GM12878 (cell line): ENCODE data around the gene KISS1. TPM values are rescaled to one million over a fixed set of nuclear protein-coding genes. Genes with fewer than 3 reads are reported as not detected.

ENCODE experiments used
- ATAC-seq: fragments of 200-7000 bp; cut with Tn5 transposase; 3 replicates; pipeline ENCODE4 v1.9.1; 2020; ENCODE audit warnings: mild to moderate bottlenecking, moderate library complexity
- BruUV-seq: library from RNA; stranded (reverse); fragments of 400-500 nt; replicated peaks from 2 replicates; lab custom pipeline; 2021; lab: Mats Ljungman, UMichigan
- CTCF ChIA-PET: fragments of 300-600 bp; sonication (Branson Sonifier 250); formaldehyde crosslinking; extraction: SDS; loops from one replicate; lab custom pipeline; 2021; ENCODE audit warnings: inconsistent platforms; lab: Yijun Ruan, JAX
- POLR2A ChIA-PET: fragments of 350-600 bp; formaldehyde crosslinking; extraction: SDS; loops from one replicate; lab custom pipeline; 2021; ENCODE audit warnings: inconsistent platforms; lab: Charles Lee
- RAD21 ChIA-PET: fragments of 300-600 bp; sonication (Branson Sonifier 250); formaldehyde crosslinking; loops from one replicate; lab custom pipeline; 2023; ENCODE audit warnings: antibody characterized with exemption; ENCODE audit not compliant: unreplicated experiment; lab: Charles Lee
- SMC1A ChIA-PET: fragments of 300-600 bp; sonication (Branson Sonifier 250); formaldehyde crosslinking; loops from one replicate; lab custom pipeline; 2023; ENCODE audit not compliant: unreplicated experiment, uncharacterized antibody; lab: Charles Lee
- DNase-seq: peaks from one replicate; pipeline ENCODE4 v3.0.0-alpha.2; 2011; ENCODE audit warnings: low read depth, low spot score
- FAIRE-seq: peaks from 3 replicates; lab custom pipeline; 2011; peaks lifted over from hg19 to GRCh38; lab: Jason Lieb, UNC
- H2AFZ ChIP-seq: 2 replicates; pipeline ENCODE4 v1.6.0; 2011; ENCODE audit warnings: low read depth, low read length, control low read depth; ENCODE audit not compliant: control insufficient read depth
- H3K27ac ChIP-seq: 2 replicates; pipeline ENCODE4 v1.5.1; 2011; ENCODE audit warnings: control low read depth; ENCODE audit not compliant: control insufficient read depth, insufficient read depth
- H3K27me3 ChIP-seq, 2 experiments: replicated peaks in 1 of 2; 2 replicates each; pipeline versions ENCODE4 v1.6.0 to v1.6.1; 2011; ENCODE audit warnings: low read length in 1 of 2; ENCODE audit not compliant: control insufficient read depth in 2 of 2, insufficient read depth in 2 of 2
- H3K36me3 ChIP-seq, 2 experiments: 2 replicates each; pipeline ENCODE4 v1.5.1; 2011; ENCODE audit warnings: low read length in 1 of 2; ENCODE audit not compliant: control insufficient read depth in 2 of 2, insufficient read depth in 2 of 2
- H3K4me1 ChIP-seq: 2 replicates; pipeline ENCODE4 v1.6.1; 2011; ENCODE audit warnings: mild to moderate bottlenecking, low read length, moderate library complexity, mixed read lengths; ENCODE audit not compliant: control insufficient read depth, insufficient read depth
- H3K4me2 ChIP-seq: 2 replicates; pipeline ENCODE4 v1.6.0; 2011; ENCODE audit warnings: control low read depth; ENCODE audit not compliant: control insufficient read depth, insufficient read depth
- H3K4me3 ChIP-seq: fragments of 200-600 bp; sonication (generic); 2 replicates; pipeline ENCODE4 v1.5.1; 2016
- H3K79me2 ChIP-seq: 2 replicates; pipeline ENCODE4 v1.6.0; 2011; ENCODE audit warnings: low read length; ENCODE audit not compliant: control insufficient read depth, insufficient read depth
- H3K9ac ChIP-seq: 2 replicates; pipeline ENCODE4 v1.8.0; 2011; ENCODE audit warnings: low read length, control low read depth, mixed read lengths; ENCODE audit not compliant: control insufficient read depth, insufficient read depth
- H3K9me3 ChIP-seq: replicated peaks from 3 replicates; pipeline ENCODE4 v1.5.1; 2011; ENCODE audit warnings: mild to moderate bottlenecking, low read length; ENCODE audit not compliant: control insufficient read depth, insufficient read depth
- H4K20me1 ChIP-seq: 2 replicates; pipeline ENCODE4 v1.6.0; 2011; ENCODE audit not compliant: control insufficient read depth, insufficient read depth
- BMI1 ChIP-seq: fragments of 450-650 bp; IDR thresholded peaks from 2 replicates; pipeline ENCODE4 v1.6.1; 2016; ENCODE audit warnings: mild to moderate bottlenecking, moderate library complexity, borderline replicate concordance
- IKZF1 ChIP-seq: fragments of 450-650 bp; conservative IDR thresholded peaks from 2 replicates; pipeline ENCODE4 v1.6.1; 2017; ENCODE audit warnings: antibody characterized with exemption, mild to moderate bottlenecking
- JUNB ChIP-seq: IDR thresholded peaks from 2 replicates; pipeline ENCODE4 v1.6.1; 2016; ENCODE audit warnings: antibody characterized with exemption, mild to moderate bottlenecking
- MXI1 ChIP-seq: fragments of 150-350 bp; IDR thresholded peaks from 2 replicates; pipeline ENCODE4 v1.6.1; 2011; ENCODE audit warnings: low read depth, mild to moderate bottlenecking, inconsistent platforms, low read length, improper control_type of control experiment
- PAX8 ChIP-seq: fragments of 450-650 bp; IDR thresholded peaks from 2 replicates; pipeline ENCODE4 v1.6.1; 2017; ENCODE audit warnings: mild to moderate bottlenecking, moderate library complexity
- POU2F2 ChIP-seq: IDR thresholded peaks from 3 replicates; pipeline ENCODE4 v1.6.1; 2011; ENCODE audit warnings: low read depth, mild to moderate bottlenecking, low read length, borderline replicate concordance
- RELA ChIP-seq: fragments of 450-650 bp; IDR thresholded peaks from 2 replicates; pipeline ENCODE4 v1.8.0; 2014; ENCODE audit warnings: borderline replicate concordance; ENCODE audit not compliant: partially characterized antibody
- SKIL ChIP-seq: fragments of 450-650 bp; IDR thresholded peaks from 2 replicates; pipeline ENCODE4 v1.6.1; 2017; ENCODE audit warnings: mild to moderate bottlenecking, low read depth, inconsistent platforms; ENCODE audit not compliant: poor library complexity, severe bottlenecking
- STAT1 ChIP-seq: fragments of 450-650 bp; conservative IDR thresholded peaks from 2 replicates; pipeline ENCODE4 v1.6.1; 2014; ENCODE audit warnings: antibody characterized with exemption, mild to moderate bottlenecking
- TARDBP ChIP-seq: IDR thresholded peaks from 2 replicates; pipeline ENCODE4 v1.6.1; 2016; ENCODE audit warnings: borderline replicate concordance
- ZSCAN29 ChIP-seq: fragments of 450-650 bp; IDR thresholded peaks from 2 replicates; pipeline ENCODE4 v1.6.1; 2017; ENCODE audit warnings: mild to moderate bottlenecking, moderate library complexity
- ZZZ3 ChIP-seq: IDR thresholded peaks from 2 replicates; pipeline ENCODE4 v1.6.1; 2011; ENCODE audit warnings: low read depth; ENCODE audit not compliant: control insufficient read depth, insufficient read length
- WGBS: methylation state at CpG from one replicate; pipeline ENCODE4 v1.1.6; 2016; ENCODE audit warnings: low lambda C conversion rate; ENCODE audit not compliant: insufficient replicate concordance, insufficient coverage; ENCODE audit errors: missing lambda C conversion rate; 5-methylcytosine and 5-hydroxymethylcytosine counted together
- in situ Hi-C: fragments of 300-500 bp; cut with MboI; formaldehyde crosslinking; loops from 9 replicates; pipeline ENCODE4 v1.14.3; 2018; ENCODE audit warnings: mixed read lengths
- intact Hi-C: fragments of 100-400 bp; cut with micrococcal nuclease; formaldehyde crosslinking; loops from one replicate; pipeline ENCODE4 v1.14.2; 2022; ENCODE audit not compliant: unreplicated experiment
- polyA plus RNA-seq, 11 experiments: library from polyadenylated mRNA; depleted of rRNA in 4 of 11; unstranded in 6 of 11; stranded (reverse) in 5 of 11; fragments of >200 nt; fragmentation: Nextera tagmentation in 4 of 11; fragmentation: Illumina TruSeq in 1 of 11; extraction: Ambion mirVana in 4 of 11; extraction: Trizol in 1 of 11; gene quantifications; 1 replicate in 1 of 11; 2 replicates in 10 of 11; pipeline versions ENCODE4 v1.2.1 to v1.2.3, GENCODE V29; 2011 to 2016; ENCODE audit warnings: inconsistent platforms in 2 of 11, missing spikeins in 2 of 11, low read depth in 1 of 11
- total RNA-seq, 4 experiments: library from RNA; depleted of rRNA in 3 of 4; stranded (reverse); fragments of >200 nt in 3 of 4; fragmentation: Illumina TruSeq in 1 of 4; extraction: Trizol in 1 of 4; gene quantifications; 2 replicates each; pipeline versions ENCODE4 v1.2.1 to v1.2.3, GENCODE V29; 2013 to 2021
- TF ChIP-seq, protein P1 (sequence below): IDR thresholded peaks from 2 replicates; pipeline ENCODE4 v1.6.1; 2012; ENCODE audit warnings: low read depth, low read length, improper control_type of control experiment
- TF ChIP-seq, protein P2 (sequence below), 3 experiments: IDR thresholded peaks in 2 of 3; conservative IDR thresholded peaks in 1 of 3; 2 replicates each; pipeline ENCODE4 v1.5.1; 2011; ENCODE audit warnings: low read depth in 3 of 3, low read length in 3 of 3, mild to moderate bottlenecking in 3 of 3, control low read depth in 2 of 3, moderate library complexity in 2 of 3, inconsistent platforms in 1 of 3, mixed read lengths in 1 of 3; ENCODE audit not compliant: control insufficient read depth in 2 of 3, insufficient read depth in 1 of 3; ENCODE audit errors: extremely low read depth in 1 of 3

Gene KISS1
- total and polyA plus RNA-seq, 10 of the 15 experiments (the other 5 are each of a cell fraction or from before 2014, with no cell fraction given) = not detected

DNA sequence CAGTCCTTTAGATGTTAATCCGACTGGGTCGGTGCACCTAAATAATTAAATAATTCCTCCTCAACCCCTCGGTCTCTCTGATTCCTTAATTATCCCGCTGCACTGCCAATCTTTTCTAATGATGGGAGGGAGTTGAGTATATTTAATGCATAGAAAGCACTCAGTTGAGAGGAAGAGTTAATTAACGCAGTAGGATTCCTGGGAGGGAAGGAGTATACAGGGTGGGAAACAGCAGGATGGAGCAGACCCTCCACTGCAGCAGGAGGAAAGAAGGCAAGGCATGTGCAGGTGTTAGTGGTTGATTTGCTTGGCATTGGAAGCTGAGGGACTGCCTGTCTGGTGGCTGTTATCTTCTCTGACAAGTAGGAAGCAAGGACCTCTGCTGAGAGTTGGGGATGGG, 20.2 kb downstream of the KISS1 start:
- Histone ChIP-seq H3K4me1 (no peaks in the 10 kb centered on the region), H3K79me2 (no peaks in the 10 kb centered on the region), H3K9me3 (no peaks in the 10 kb centered on the region; the same call in 2 of the 3 replicates), H3K4me2 (no peak overlapping the region), H3K27ac (no peak overlapping the region), H2AFZ (no peak overlapping the region), H4K20me1 (no peaks in the 10 kb centered on the region), H3K27me3 (peaks cover 0 to 2% of the 10 kb centered on the region in 2 experiments; a peak in 2 of 4 replicates), H3K4me3 (no peak overlapping the region), H3K9ac (no peak overlapping the region), H3K36me3 (no peaks in the 10 kb centered on the region)
- intact Hi-C loops (no loop called here), in situ Hi-C loops (no loop called here)
- FAIRE-seq = no peak
- CTCF ChIA-PET = interaction anchor here (0.7 to 3.0 kb wide), 3 partner anchors 10 to 83 kb away, joined by 3 to 18 read pairs (median 4); partner anchors contain the start of gene REN
- SMC1A ChIA-PET = interaction anchor here (0.6 to 1.1 kb wide), 2 partner anchors 10 to 169 kb away, joined by 3 read pairs; partner anchors contain the start of gene REN
- no peak for ATAC-seq
- TF ChIP-seq RELA (no peak), TARDBP (no peak), STAT1 (no peak), ZSCAN29 (no peak), ZZZ3 (no peak)
- TF ChIP-seq, protein P1, sequence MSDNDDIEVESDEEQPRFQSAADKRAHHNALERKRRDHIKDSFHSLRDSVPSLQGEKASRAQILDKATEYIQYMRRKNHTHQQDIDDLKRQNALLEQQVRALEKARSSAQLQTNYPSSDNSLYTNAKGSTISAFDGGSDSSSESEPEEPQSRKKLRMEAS = no peak
- no peak for DNase-seq
- RAD21 ChIA-PET = no interaction called here
- 18% methylated on average over 5 of the region's 5 CpGs for WGBS
- POLR2A ChIA-PET = no interaction called here
- no TSS peak for BruUV-seq

GRCh38 chr1:204174958-204175357, 21.3 kb downstream of the KISS1 start:
- Histone ChIP-seq H3K4me3 (no peak overlapping the region), H3K9ac (no peak overlapping the region), H3K36me3 (no peaks in the 10 kb centered on the region), H3K4me2 (no peak overlapping the region), H3K27ac (no peak overlapping the region), H3K27me3 (peaks cover 0 to 2% of the 10 kb centered on the region in 2 experiments; a peak in 2 of 4 replicates), H4K20me1 (no peaks in the 10 kb centered on the region), H2AFZ (no peak overlapping the region), H3K4me1 (no peaks in the 10 kb centered on the region), H3K9me3 (peaks cover 2% of the 10 kb centered on the region; the same call in 1 of the 3 replicates), H3K79me2 (no peaks in the 10 kb centered on the region)
- no peak for DNase-seq
- BruUV-seq = no TSS peak
- CTCF ChIA-PET = interaction anchor here (1.1 to 3.0 kb wide), 3 partner anchors 9 to 32 kb away, joined by 3 to 18 read pairs (median 3); partner anchors contain the start of gene REN
- SMC1A ChIA-PET = interaction anchor here (0.6 to 1.4 kb wide), 3 partner anchors 24 to 169 kb away, joined by 3 to 4 read pairs (median 3); no protein-coding TSS in a partner anchor
- in situ Hi-C loops = no loop called here
- no peak for FAIRE-seq
- WGBS = 27% methylated on average over 3 of the region's 3 CpGs
- RAD21 ChIA-PET = no interaction called here
- ATAC-seq = no peak
- POLR2A ChIA-PET = no interaction called here
- intact Hi-C loops = no loop called here
- TF ChIP-seq, protein P2, sequence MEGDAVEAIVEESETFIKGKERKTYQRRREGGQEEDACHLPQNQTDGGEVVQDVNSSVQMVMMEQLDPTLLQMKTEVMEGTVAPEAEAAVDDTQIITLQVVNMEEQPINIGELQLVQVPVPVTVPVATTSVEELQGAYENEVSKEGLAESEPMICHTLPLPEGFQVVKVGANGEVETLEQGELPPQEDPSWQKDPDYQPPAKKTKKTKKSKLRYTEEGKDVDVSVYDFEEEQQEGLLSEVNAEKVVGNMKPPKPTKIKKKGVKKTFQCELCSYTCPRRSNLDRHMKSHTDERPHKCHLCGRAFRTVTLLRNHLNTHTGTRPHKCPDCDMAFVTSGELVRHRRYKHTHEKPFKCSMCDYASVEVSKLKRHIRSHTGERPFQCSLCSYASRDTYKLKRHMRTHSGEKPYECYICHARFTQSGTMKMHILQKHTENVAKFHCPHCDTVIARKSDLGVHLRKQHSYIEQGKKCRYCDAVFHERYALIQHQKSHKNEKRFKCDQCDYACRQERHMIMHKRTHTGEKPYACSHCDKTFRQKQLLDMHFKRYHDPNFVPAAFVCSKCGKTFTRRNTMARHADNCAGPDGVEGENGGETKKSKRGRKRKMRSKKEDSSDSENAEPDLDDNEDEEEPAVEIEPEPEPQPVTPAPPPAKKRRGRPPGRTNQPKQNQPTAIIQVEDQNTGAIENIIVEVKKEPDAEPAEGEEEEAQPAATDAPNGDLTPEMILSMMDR (IDR thresholded peaks at IDR 0.05 in 2 of 3, conservative IDR thresholded peaks at IDR 0.05 in 1 of 3; ENCODE audit: control insufficient read depth in 2 of 3, extremely low read depth in 1 of 3, insufficient read depth in 1 of 3, low read depth in 3 of 3, low read length in 3 of 3) = no peak
- TF ChIP-seq PAX8 (no peak), IKZF1 (no peak), BMI1 (no peak), STAT1 (no peak), JUNB (no peak), MXI1 (no peak), POU2F2 (no peak), SKIL (no peak)
